Suppressor macrophage treated with lipopolysaccharide for 4 hours (primary cell): Measurements from ENCODE around the gene DLGAP1.
A peak's percentile ranks its signal among the peaks of the same experiment; 100 is the strongest.

Experiments used
- DNase-seq: peaks from one replicate; pipeline ENCODE4 v3.0.0-alpha.2; 2020

The DLGAP1 gene

DNA sequence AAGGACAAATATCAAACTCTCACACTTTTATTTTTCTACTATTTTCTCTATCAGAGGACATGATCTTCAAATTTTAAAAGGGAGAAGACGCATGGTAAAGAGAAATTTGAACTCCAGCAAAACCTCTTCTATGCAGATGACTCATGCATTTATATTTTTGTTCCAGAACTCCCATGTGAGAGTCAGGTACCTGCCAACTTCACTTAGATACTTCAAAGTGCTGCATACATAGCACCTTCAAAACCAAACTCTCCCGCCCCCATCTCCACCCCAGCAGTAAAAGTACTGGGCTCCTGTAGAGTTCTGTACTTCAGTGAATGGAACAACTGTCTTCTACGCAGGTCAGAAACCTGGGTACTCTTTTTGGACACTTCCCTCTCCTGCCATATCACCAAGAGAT lies 606.8 kb downstream of the DLGAP1 start:
- DNase-seq, result no peak

DNA sequence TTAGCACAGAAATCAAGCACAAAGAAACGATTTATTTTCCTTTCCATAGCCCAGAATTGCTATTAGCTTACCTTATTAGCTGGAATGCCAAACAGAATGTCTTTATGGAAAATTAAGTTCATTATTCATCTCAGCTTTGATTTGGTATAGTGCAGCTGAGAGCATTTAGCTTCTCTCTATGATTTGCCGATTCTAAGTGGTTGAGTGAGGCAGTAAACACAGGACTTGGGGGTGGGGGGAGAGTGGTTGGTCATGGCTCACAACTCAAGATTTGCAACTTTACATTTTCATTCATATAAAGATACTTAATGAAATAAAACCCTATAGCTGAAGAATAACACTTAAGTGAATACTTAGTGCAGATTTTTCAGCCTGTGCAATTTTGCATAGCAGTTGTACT lies 609.9 kb downstream of the DLGAP1 start:
- DNase-seq, result no peak

DNA sequence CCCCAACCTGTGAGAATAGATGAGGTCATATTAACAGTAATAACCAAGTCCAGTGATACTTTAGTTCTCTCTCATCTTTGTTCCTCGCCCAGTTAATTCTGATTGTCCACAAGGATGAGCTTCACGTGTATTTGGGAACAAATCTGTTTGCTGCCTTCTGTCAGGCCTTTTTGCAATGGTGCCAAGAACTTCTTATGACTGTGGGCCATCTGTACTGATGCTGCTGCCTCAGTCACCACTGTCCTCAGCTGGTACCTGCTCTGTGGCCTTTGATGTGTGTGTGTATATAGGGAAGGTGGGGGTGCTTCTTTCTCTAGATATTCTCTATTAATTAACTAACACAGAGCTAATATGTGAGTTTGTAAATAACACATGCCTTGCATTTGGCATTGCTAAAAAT lies 612.3 kb downstream of the DLGAP1 start:
- no peak for DNase-seq

DNA sequence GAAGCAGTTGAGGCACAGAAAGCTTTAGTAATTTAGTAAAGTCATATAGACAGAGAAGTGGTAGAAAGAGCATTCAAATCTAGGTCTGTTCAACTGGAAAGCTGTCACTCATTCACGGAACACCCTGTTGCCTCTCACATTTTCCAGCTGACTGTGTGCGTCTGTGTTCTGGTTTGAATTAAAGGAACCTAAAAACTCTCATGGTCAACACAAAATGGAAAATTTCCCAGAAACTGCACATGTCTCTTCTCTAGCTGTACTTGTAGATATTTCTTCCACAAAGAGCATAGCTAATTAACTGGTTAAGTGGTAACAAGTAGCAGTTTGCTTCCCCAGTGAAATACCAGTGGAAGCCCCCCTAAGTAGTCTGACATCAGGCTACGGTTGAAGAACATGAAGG lies 614.3 kb downstream of the DLGAP1 start:
- DNase-seq, result no peak

DNA sequence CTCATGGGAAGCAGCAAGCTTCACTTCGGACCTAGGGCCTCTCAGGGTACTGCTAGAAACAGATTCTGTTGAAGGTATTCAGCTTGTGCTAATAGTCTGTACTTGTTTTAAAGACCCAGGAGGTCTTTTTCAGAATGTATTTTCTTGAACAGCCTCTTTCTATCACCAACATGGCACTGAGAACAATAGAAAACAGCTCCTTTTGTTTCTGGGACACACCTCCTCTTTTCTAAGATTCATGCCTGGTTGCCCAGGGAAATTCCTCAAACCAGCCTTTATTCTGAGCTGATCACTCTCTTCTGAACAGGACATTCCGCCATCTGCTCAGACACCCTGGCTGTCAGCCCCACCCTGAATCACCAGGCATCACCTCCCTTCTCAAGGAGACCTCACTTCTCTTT lies 615.5 kb downstream of the DLGAP1 start:
- DNase-seq, result no peak

DNA sequence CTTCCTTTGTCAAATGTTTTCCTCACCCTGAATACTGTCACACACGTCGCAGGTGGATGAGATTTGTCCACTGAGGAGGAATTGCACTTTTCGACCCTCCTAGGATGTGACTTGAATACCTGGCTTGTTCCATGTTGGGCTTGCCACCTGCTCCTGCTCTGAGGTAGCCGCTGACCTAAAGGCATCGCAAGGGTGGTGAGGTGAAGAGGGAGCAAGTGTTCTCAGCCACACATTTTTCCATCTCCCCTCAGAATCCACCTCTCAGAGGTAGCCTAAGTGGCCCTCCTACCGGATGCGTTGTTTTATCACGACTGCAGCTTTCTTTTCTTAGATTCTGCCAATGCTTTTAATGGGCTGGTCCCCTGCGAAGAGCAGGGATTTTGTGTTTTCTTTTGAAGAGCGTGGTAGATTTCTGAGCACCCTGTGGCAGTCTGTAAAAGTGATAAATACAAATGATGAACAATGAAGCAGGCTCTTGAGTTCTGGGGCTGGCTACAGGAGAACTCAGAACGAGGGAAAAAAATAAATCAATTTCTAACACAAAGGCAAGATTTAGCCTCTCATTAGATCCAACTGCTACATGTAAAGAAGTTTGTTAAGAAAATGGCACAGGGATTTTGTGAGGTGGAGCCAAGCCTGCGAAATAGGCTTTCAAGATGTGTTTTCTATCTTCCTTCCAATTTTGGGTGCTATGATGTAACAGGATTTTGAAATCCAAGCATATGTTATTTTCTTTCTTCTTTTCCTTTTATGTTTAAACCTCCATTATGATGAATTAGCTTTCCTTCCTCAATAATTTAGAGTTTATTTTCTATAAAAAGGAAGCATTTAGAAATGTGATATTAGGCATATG lies 618.4 kb downstream of the DLGAP1 start:
- no peak for DNase-seq

DNA sequence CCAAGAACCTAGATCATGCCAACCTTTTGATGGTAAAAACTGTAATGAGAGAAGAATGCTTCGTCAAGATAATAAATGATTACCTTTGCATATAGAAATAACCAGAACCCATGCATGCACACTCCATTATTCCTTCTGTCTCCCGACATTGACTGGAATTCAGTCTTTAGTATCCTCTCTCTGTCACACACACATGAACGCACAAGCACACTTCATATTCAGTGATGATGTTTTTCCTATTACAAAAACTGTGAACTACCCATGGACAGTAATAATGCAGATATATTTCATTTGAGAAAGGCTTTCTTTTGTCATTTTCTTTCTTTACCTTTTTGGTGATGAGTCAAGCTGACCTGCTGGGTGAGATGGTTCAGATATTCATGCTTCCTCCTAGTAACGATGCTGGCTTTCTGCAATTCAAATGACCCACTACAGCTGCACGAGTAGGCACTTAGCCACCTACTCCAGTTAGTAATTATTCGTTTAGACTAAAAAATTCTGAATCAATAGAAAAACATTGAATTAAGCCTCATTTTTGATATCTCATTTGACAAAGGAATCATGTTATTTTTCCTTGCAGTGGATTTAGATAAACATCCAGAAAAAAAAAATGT lies 623.0 kb downstream of the DLGAP1 start:
- no peak for DNase-seq

DNA sequence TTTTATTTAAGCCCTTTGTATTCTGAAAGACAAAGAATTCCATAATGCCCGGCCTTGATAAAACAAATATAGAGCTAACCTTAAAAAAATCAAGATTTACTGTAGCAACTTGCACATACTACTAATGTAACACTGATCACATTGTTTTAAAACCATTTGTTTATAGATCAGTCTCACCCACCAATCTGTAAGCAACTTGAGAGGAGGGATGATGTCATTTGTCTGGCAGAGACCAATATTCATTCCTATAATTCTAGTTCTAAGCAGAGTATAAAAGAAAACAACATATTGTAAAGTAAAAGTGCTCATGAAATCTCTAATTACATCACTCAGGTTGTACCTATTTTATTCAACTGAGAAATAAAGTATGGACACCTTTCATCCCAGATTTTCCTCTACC lies 624.5 kb downstream of the DLGAP1 start:
- no peak for DNase-seq

DNA sequence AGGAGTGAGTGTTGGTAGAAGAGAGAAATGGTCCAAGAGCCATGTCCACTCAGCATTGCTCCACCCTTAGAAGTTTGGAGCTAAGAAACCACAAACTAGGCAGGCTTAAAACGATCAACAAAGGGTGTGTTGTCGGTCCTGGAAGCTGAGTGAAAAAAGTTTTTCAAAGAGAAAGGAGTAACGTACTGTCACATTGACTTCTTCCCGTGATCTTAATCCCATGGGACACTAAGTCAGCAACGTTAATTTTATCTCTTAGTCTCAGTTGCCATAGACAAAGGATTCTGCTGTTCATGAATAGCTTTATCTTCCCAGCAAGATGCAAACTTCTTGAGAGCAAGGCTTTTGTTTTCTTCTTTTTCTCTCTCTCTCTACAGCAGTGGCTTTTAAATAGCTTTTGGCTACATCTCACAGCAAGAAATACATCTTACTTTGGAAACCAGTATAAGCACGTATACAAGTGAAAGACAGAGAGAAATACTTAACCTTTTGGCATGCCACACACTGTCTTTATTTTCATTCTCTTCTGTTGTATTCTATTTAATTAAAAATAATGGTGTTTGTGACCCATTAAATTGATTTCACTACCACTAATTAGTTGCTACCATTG lies 627.8 kb downstream of the DLGAP1 start:
- DNase-seq, result no peak

DNA sequence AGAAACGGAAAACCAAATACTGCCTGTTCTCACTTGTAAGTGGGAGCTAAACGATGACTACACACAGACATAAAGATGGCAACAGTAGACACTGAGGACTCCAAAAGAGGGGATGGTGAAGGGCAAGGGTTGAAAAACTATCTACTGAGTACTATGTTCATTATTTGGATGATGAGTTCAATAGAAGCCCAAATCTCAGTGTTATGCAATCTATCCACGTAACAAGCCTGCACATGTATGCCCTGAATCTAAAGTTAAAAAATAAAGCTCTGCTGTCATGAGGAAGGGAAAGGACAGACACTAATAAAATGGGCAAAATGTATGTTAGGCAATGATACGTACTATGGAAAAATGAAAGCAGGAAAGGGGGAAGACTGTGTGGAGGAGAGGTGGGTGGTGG lies 629.1 kb downstream of the DLGAP1 start:
- no peak for DNase-seq

DNA sequence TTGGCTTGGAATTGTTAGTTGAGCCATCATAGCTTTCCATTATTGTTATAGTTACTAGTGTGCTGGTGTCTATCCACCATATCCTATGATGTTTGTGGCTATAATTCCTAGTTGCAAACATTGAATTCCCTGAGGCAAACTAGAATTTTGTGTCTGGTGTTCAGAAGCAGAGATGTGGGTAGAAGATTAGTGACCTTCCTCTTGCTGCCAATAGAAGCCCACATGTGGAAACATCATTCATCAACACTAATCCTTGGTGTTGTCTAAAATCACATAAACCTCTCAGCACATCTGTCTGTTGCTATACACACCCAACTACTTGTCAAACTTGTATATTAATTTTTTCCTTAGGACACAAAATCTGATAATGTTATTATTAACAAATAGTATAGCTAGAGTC lies 631.0 kb downstream of the DLGAP1 start:
- no peak for DNase-seq

DNA sequence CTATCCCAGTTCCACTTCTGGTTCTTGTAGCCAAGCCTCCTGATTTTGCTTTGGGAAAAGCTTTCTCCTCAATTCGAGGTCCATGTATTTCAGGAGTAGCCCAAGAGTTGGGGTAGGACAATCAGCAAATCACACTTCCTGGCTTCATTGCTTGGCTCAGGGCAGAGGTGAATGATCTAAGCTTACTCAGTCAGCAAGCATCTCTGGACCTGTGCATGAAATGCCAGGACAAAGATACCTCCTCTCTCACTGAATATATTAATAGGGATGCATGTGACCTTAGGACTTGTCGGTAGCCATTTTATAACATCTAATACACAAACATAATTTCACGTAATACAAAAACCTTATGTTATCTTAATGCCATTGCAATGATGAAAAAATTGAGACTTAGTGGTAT lies 632.0 kb downstream of the DLGAP1 start:
- DNase-seq, result no peak

DNA sequence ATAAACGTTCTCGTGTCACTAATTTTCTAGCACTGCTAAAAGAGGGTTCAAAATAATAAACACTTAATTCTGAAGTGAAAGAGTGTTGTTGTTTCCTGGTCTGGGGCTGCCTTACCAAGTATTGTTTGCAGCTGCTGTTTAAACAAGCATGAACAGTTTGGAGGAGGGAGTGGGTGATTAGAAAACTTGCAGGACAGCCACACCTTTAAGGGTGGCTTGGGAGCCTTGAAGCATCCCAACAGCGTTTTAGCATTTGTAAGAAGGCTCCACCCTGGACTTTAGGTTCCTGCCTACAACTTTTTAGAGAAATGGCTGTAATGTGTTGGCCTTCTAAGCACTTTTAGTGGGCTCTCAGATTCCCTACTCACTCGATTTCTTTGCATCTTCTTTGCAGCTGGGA lies 633.6 kb downstream of the DLGAP1 start:
- DNase-seq, result no peak

DNA sequence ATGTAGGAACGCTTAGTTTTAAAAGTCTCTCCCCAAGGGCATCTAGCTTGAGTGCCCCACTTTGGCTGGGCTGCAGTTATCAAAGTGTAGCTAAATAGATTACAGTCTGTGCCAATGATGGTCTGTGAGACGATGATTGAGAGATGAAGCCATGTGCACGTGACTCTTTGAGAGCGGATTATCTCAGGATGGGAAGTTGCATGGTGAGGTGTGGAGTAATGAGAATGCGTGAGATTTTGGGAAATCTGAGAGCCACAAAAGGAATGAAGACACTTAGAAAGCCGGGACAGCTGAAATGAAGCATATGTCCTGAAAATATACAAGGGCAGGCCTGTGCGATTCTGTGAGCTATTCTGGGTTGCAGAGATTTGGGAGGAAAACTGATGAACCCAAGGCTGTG lies 635.1 kb downstream of the DLGAP1 start:
- no peak for DNase-seq

DNA sequence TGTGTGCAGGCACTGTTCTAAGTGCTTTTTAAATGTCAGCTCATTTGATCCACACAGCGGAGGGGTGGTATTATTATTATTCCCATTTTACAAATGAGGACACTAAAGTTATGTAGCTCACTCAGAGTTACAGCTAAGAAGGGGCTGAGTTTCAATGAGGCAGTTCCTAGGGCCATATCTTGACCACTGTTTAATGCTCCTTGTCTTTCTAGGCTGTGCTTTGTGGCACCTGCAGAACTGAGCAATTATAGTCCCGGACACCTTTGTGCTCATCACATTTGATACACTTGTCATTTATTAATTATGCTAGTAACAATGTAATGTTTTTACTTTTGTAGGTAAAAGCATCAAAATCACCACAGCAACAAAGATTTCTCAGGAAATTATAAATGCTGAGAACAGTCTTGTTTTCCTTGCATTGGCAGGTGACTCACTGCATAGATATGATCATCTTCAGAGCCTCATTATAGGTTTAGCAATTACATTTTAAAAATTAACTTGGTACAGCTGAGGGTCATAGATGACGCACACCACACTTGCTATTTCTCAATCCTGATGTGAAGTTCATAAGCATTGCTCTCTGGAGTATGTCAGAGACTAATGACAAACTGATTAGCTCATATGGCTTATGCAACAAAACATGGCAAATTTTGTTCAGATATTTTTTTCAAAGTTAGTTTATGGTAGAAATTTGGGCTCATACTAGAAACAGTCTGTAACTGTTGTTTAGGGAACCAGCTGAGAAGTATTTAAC lies 638.3 kb downstream of the DLGAP1 start:
- peak; percentile 68 for DNase-seq

DNA sequence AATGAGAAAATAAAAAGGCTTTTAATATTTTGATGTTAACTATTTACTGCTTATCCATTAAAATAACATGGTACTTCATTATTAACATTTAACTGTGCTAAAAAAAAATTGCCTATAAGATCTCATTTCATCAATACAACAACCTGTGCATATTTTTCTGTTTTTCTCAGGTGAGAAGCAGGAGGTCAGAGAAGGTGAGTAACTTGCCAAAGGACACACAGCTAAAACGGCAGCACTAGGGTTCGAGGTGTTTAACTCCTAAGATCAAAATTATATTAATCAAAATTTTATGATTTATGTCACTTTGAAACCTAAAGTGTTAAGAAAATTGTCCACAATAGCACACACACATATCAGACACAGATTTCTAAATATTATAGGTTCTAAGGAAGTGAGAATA lies 639.1 kb downstream of the DLGAP1 start:
- DNase-seq, result no peak

DNA sequence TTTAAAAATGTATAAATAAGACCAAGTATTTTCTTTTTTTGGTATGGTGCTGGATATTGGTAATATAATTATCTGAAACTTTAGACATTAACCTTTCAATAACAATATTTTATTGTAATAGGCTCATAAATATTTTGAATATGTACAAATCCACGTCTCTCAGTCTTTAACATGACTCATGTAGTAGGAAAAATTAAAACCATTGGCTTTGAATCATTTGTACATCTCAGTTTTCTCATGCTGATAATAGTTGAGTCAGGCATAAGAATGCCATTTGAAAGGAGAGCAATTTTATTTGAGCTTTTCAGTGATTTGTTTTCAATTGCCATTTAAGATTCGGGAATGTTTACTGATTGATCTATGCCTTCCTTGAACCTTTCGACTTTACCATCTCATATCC lies 640.3 kb downstream of the DLGAP1 start:
- DNase-seq, result no peak

DNA sequence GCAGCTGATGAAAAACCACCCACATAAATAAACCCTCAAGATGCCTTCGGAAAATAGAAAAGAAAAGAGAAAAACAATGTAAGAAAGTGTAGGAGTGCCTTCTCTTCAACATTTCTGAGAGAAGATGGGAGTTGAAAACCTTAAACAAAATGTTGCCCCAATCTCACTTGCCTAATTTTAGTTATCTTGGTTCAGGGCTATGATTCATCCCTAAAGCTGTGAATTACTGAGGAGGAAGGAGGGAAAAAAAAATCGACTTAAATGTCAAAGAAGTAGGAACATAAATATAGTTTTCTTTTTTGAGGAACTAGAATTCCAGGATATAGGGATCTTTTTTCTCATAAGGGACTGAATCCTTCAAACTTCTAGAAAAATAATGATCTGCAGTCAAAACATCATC lies 644.8 kb downstream of the DLGAP1 start:
- no peak for DNase-seq

DNA sequence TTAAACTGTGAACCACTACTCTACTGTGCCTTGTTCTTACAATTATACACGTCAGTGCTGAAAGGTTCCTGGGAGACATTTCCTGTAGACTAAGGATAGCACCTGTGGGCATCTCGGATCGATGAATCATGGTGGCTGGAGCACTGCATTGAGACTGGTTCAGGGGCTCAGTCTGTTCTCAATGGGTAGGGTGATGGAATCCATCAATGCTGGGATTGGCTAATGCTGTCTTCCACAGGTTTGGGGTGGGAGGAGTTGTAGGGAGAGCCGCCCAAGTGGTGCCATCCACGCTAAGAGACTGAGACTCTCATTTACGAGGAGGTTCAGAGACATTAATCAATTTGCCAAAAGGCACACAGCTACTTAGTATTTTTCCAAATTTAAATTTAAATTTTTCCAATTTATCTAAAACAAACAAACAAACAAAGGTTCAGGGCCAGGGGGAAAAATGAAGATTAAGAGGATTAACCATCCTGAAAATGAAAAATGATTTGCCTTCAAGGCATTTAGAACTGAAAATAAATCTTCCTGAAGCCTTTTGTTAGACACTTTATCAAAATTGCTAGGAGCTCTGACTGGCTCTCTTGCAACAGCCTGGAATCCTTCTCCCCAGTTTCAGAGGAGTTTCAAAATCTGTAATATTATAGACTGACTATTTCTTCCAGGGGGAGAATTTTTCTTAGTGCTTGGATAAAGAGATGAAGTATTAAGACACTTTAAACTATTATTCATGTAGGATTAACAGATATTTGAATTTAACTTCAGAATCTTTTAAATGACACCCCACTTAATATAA lies 645.9 kb downstream of the DLGAP1 start:
- DNase-seq, result no peak

DNA sequence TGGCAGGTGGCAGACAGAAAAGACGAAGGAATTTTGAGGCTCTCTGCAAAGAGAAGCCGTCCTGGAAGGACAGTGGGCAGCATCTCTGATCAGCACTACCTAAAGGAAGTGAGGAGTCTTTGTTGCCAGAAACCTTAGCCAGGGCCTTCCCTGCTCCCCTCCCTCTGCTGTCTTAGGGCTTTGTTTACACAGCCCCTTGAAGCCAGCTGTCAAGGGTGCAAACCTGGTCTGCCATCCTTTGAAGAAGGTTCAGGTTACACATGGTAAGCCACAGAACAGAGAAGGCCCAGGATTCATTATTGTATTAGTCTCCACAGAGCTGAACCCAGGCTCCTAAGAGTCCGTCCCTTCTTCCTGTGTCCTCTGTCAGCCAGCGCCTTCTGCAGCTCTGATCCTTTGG lies 648.5 kb downstream of the DLGAP1 start:
- DNase-seq, result no peak

DNA sequence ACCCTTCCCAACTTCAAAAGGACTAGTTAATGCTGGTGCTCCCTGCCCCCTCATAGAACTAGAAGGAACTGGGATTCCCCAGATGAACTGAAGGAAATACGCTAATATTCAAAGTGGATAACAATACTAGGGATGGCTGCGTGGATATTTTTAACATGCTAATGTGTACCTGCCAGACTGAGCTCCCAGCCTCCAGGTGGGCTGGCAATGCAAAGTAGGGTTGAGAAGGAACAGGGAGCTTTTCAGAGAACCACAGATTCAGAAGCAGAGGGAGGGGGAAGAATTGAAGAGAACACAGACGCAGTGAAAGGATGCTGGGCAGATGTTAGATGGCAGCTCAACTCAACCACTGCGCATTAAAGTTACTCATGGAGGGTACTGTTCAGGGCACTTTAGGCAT lies 650.8 kb downstream of the DLGAP1 start:
- DNase-seq, result no peak

DNA sequence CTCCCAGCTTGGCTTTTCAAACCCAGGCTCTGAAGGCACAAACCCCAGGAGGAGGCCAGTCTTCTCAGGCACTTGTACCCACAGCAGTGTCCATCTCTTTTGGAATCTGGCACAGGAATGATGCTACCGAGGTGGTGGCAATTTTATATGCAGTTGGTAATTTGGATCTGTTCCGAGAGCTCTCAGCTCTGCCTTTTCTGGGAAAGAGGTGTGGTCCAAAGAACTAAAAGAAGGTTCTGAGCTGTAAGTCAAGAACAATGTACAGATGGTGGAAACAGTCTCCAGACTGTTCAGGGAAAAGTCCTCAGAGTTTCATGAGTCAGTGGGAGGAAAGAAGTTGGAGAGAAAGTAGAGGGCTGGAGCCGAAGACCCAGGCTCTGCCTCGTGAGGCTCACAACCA lies 651.8 kb downstream of the DLGAP1 start:
- no peak for DNase-seq

DNA sequence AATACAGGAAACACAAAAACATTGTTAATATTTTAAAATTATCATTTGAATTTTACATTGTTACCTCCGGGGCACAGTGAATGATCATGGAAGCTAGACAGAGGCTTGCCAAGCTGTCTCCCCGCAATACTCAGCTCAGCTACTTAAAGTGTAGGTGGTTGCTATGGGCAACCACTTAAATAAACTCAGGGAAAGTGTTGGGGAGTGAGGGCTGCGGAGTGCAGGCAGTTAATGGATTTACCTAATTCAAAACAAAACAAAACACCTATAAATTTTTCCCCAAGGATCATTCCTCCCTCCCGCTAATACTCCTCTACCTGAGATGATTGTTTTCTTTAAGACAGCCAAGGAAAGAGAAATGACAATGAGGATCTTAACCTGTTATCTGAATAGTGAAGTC lies 655.6 kb downstream of the DLGAP1 start:
- no peak for DNase-seq
